Endothelial cell (in vitro differentiated cells): ENCODE measurements around the gene C9orf85. TPM values are rescaled to one million over a fixed set of nuclear protein-coding genes. Genes with fewer than 3 reads are reported as not detected.

Source experiments
- DNase-seq: peaks from one replicate; pipeline ENCODE4 v3.0.0; 2021; ENCODE audit warnings: low spot score
- H3K27ac Mint-ChIP-seq: one replicate; pipeline ENCODE4 v1.8.0; 2021; ENCODE audit warnings: mixed read lengths, inconsistent platforms; ENCODE audit not compliant: unreplicated experiment
- H3K27me3 Mint-ChIP-seq: one replicate; pipeline ENCODE4 v1.8.0; 2021; ENCODE audit warnings: mild to moderate bottlenecking, moderate library complexity, mixed read lengths, inconsistent platforms; ENCODE audit not compliant: unreplicated experiment
- H3K36me3 Mint-ChIP-seq: one replicate; pipeline ENCODE4 v1.8.0; 2021; ENCODE audit warnings: mild to moderate bottlenecking, low read depth, mixed read lengths, inconsistent platforms; ENCODE audit not compliant: unreplicated experiment
- H3K4me1 Mint-ChIP-seq: one replicate; pipeline ENCODE4 v1.8.0; 2021; ENCODE audit warnings: mild to moderate bottlenecking, mixed read lengths, inconsistent platforms; ENCODE audit not compliant: unreplicated experiment
- H3K4me3 Mint-ChIP-seq: one replicate; pipeline ENCODE4 v1.8.0; 2021; ENCODE audit warnings: mild to moderate bottlenecking, mixed read lengths, inconsistent platforms; ENCODE audit not compliant: unreplicated experiment
- H3K9me3 Mint-ChIP-seq: one replicate; pipeline ENCODE4 v1.8.0; 2021; ENCODE audit warnings: mixed read lengths, inconsistent platforms; ENCODE audit not compliant: unreplicated experiment
- CTCF ChIP-seq: fragments of 200-600 bp; sonication (generic); IDR thresholded peaks from one replicate; pipeline ENCODE4 v1.5.0; 2021; ENCODE audit warnings: antibody characterized with exemption; ENCODE audit not compliant: unreplicated experiment
- total RNA-seq: library from RNA; stranded (reverse); fragmentation: NEBNext Ultra II Directional; extraction: Animal tissue kit (Norgen Biotek cat#: 25700); gene quantifications from one replicate; pipeline ENCODE4 v1.2.1, GENCODE V29; 2021; ENCODE audit not compliant: unreplicated experiment

C9orf85 gene
- total RNA-seq, 1 donor from 2014 or later = 12.2 TPM

- no peak overlapping the region for H3K4me3 Mint-ChIP-seq
- TF ChIP-seq CTCF = no peak
- no peaks in the 10 kb centered on the region for H3K9me3 Mint-ChIP-seq
- no peaks in the 10 kb centered on the region for H3K27me3 Mint-ChIP-seq
- H3K4me1 Mint-ChIP-seq = no peaks in the 10 kb centered on the region
- no peak for DNase-seq
- no peak overlapping the region for H3K27ac Mint-ChIP-seq
- H3K36me3 Mint-ChIP-seq = peaks cover 12% of the 10 kb centered on the region
These were observed 24.9 kb upstream of the C9orf85 start for GRCh38 chr9:71886541-71886940.

- Mint-ChIP-seq H3K4me1 (no peaks in the 10 kb centered on the region), H3K27me3 (no peaks in the 10 kb centered on the region), H3K9me3 (no peaks in the 10 kb centered on the region), H3K36me3 (peaks cover 12% of the 10 kb centered on the region), H3K27ac (no peak overlapping the region), H3K4me3 (no peak overlapping the region)
- DNase-seq = no peak
- no peak for TF ChIP-seq CTCF
These were observed 24.1 kb upstream of the C9orf85 start for GRCh38 chr9:71887362-71887761.

- DNase-seq = no peak
- Mint-ChIP-seq H3K36me3 (no peaks in the 10 kb centered on the region), H3K4me3 (no peak overlapping the region), H3K4me1 (no peaks in the 10 kb centered on the region), H3K27ac (no peak overlapping the region), H3K9me3 (no peaks in the 10 kb centered on the region), H3K27me3 (no peaks in the 10 kb centered on the region)
- no peak for TF ChIP-seq CTCF
These were observed 21.3 kb upstream of the C9orf85 start for GRCh38 chr9:71890042-71890679.

- Mint-ChIP-seq H3K27ac (no peak overlapping the region), H3K4me1 (no peaks in the 10 kb centered on the region)
These were observed 19.8 kb upstream of the C9orf85 start for GRCh38 chr9:71891557-71892189.

More at GRCh38 chr9:71891557-71892189, 19.8 kb upstream of the C9orf85 start:
- no peaks in the 10 kb centered on the region for H3K27me3 Mint-ChIP-seq
- no peak overlapping the region for H3K4me3 Mint-ChIP-seq
- H3K9me3 Mint-ChIP-seq = no peaks in the 10 kb centered on the region
- no peak for DNase-seq
- TF ChIP-seq CTCF = no peak
- no peaks in the 10 kb centered on the region for H3K36me3 Mint-ChIP-seq
